Panc1 (cell line): ENCODE data around the gene ASPN. TPM values are rescaled to one million over a fixed set of nuclear protein-coding genes. Genes with fewer than 3 reads are reported as not detected.

Experiments
- ATAC-seq: fragments of 200-7000 bp; cut with Tn5 transposase; 2 replicates; pipeline ENCODE4 v1.9.1; 2020; ENCODE audit warnings: mild to moderate bottlenecking, moderate library complexity
- BruUV-seq: library from RNA; stranded (reverse); fragments of 400-500 nt; replicated peaks from 2 replicates; lab custom pipeline; 2021; lab: Mats Ljungman, UMichigan
- CTCF ChIA-PET: fragments of 300-600 bp; sonication (Branson Sonifier 250); formaldehyde crosslinking; loops from one replicate; lab custom pipeline; 2022; ENCODE audit warnings: antibody characterized with exemption; lab: Charles Lee
- POLR2A ChIA-PET: fragments of 300-600 bp; sonication (Branson Sonifier 250); formaldehyde crosslinking; loops from one replicate; lab custom pipeline; 2022; ENCODE audit warnings: antibody characterized with exemption; lab: Charles Lee
- DNase-seq: peaks from one replicate; pipeline ENCODE4 v3.0.0-alpha.2; 2010; ENCODE audit warnings: low read depth, low spot score
- H3K27ac ChIP-seq: 2 replicates; pipeline ENCODE4 v1.5.1; 2011; ENCODE audit warnings: mild to moderate bottlenecking, low read length, inconsistent platforms
- H3K27me3 ChIP-seq: fragments of 200-500 bp; sonication (Bioruptor generic); 2 replicates; pipeline ENCODE4 v1.6.0; 2014; ENCODE audit warnings: low read length, inconsistent platforms; ENCODE audit not compliant: control insufficient read depth, insufficient read depth
- H3K36me3 ChIP-seq: fragments of 200-500 bp; sonication (Bioruptor generic); 2 replicates; pipeline ENCODE4 v1.5.1; 2014; ENCODE audit warnings: inconsistent platforms, mild to moderate bottlenecking, low read length, moderate library complexity; ENCODE audit not compliant: control insufficient read depth, insufficient read depth
- H3K4me1 ChIP-seq: 2 replicates; pipeline ENCODE4 v1.5.1; 2011; ENCODE audit warnings: inconsistent platforms, mild to moderate bottlenecking, low read length, moderate library complexity; ENCODE audit not compliant: control insufficient read depth, insufficient read depth
- H3K4me3 ChIP-seq, 2 experiments: 2 replicates each; pipeline ENCODE4 v1.5.1; 2011 to 2012; ENCODE audit warnings: low read depth in 2 of 2, low read length in 2 of 2, mild to moderate bottlenecking in 2 of 2, inconsistent platforms in 1 of 2, moderate library complexity in 1 of 2
- H3K9me3 ChIP-seq: fragments of 200-500 bp; sonication (Bioruptor generic); 2 replicates; pipeline ENCODE4 v1.5.1; 2014; ENCODE audit warnings: low read depth, mild to moderate bottlenecking, inconsistent platforms, low read length, moderate library complexity; ENCODE audit not compliant: control insufficient read depth, insufficient read depth
- CTCF ChIP-seq: fragments of 450-650 bp; IDR thresholded peaks from 2 replicates; pipeline ENCODE4 v1.5.1; 2017; ENCODE audit warnings: mild to moderate bottlenecking
- POLR2AphosphoS5 ChIP-seq: IDR thresholded peaks from 2 replicates; pipeline ENCODE4 v1.6.1; 2012; ENCODE audit warnings: mild to moderate bottlenecking, low read depth, low read length, moderate library complexity
- REST ChIP-seq, 2 experiments: IDR thresholded peaks; 2 replicates each; pipeline ENCODE4 v1.6.1; 2011 to 2012; ENCODE audit warnings: low read depth in 2 of 2, control low read depth in 1 of 2, low read length in 1 of 2, mild to moderate bottlenecking in 1 of 2, moderate library complexity in 1 of 2; ENCODE audit not compliant: insufficient read depth in 1 of 2
- SIN3A ChIP-seq: IDR thresholded peaks from 2 replicates; pipeline ENCODE4 v1.6.1; 2012; ENCODE audit warnings: low read depth, mild to moderate bottlenecking, low read length, moderate library complexity, borderline replicate concordance; ENCODE audit not compliant: insufficient read depth
- TCF7L2 ChIP-seq: IDR thresholded peaks from 2 replicates; pipeline ENCODE4 v1.6.1; 2011; ENCODE audit warnings: mild to moderate bottlenecking, low read depth, low read length, inconsistent platforms
- in situ Hi-C: cut with HindIII; loops from 2 replicates; pipeline ENCODE4 v1.10.0; 2016; ENCODE audit warnings: low sequenced_read_pairs, low pct_unique_long_range_greater_than_20kb
- intact Hi-C: fragments of 100-400 bp; cut with micrococcal nuclease; formaldehyde crosslinking; loops from one replicate; pipeline ENCODE4 v1.10.0; 2022; ENCODE audit not compliant: unreplicated experiment
- total RNA-seq: library from RNA; stranded (reverse); gene quantifications from one replicate; pipeline ENCODE4 v1.2.1, GENCODE V29; 2021; ENCODE audit not compliant: unreplicated experiment

Gene ASPN
- total RNA-seq, 1 experiment from 2014 or later, result not detected

- DNase-seq (no peak), ATAC-seq (no peak)
- H3K27ac ChIP-seq, result no peak overlapping the region
- TF ChIP-seq POLR2AphosphoS5 (no peak), TCF7L2 (no peak), CTCF (no peak), REST (IDR thresholded peaks at IDR 0.05; ENCODE audit: insufficient read depth in 1 of 2, low read depth in 2 of 2, low read length in 1 of 2) (no peak), SIN3A (no peak)
- H3K27me3 ChIP-seq, result no peaks in the 10 kb centered on the region
- H3K4me3 ChIP-seq, result no peak overlapping the region
- intact Hi-C loops (no loop called here), in situ Hi-C loops (no loop called here)
- BruUV-seq, result no TSS peak
- no peaks in the 10 kb centered on the region for H3K36me3 ChIP-seq
- ChIA-PET POLR2A (no interaction called here), CTCF (interaction anchor here (0.6 kb wide), 1 partner anchor 167 kb away, joined by 3 read pairs; no protein-coding TSS in a partner anchor)
- no peaks in the 10 kb centered on the region for H3K9me3 ChIP-seq
- H3K4me1 ChIP-seq, result no peaks in the 10 kb centered on the region
Observed at GRCh38 chr9:92467511-92467910, 14.8 kb downstream of the ASPN start.

GRCh38 chr9:92467041-92467440 lies 15.3 kb downstream of the ASPN start:
- Histone ChIP-seq H3K27ac (no peak overlapping the region), H3K36me3 (no peaks in the 10 kb centered on the region), H3K4me3 (no peak overlapping the region), H3K9me3 (no peaks in the 10 kb centered on the region), H3K4me1 (no peaks in the 10 kb centered on the region), H3K27me3 (no peaks in the 10 kb centered on the region)
- BruUV-seq, result no TSS peak
- ChIA-PET CTCF (interaction anchor here (0.6 kb wide), 1 partner anchor 168 kb away, joined by 3 read pairs; no protein-coding TSS in a partner anchor), POLR2A (no interaction called here)
- DNase-seq, result no peak
- in situ Hi-C loops (no loop called here), intact Hi-C loops (no loop called here)
- no peak for TF ChIP-seq REST (IDR thresholded peaks at IDR 0.05; ENCODE audit: insufficient read depth in 1 of 2, low read depth in 2 of 2, low read length in 1 of 2)
- TF ChIP-seq CTCF, result no peak
- no peak for TF ChIP-seq TCF7L2
- TF ChIP-seq SIN3A, result no peak
- TF ChIP-seq POLR2AphosphoS5, result no peak
- ATAC-seq, result no peak
